Uterus (tissue), 4 donors: ENCODE measurements around the gene SETBP1. TPM values are rescaled to one million over a fixed set of nuclear protein-coding genes. Genes with fewer than 3 reads are reported as not detected.

Experiments used
- DNase-seq, 2 donors: peaks; one replicate each; pipeline ENCODE4 v3.0.0-alpha.2; 2019 to 2020
- H3K27ac ChIP-seq, 2 donors: fragments of 200-600 bp; sonication (generic); 1 replicate in 1 of 2; 2 replicates in 1 of 2; pipeline ENCODE4 v1.5.1; 2016 to 2018
- H3K27me3 ChIP-seq, 2 donors: fragments of 200-600 bp; sonication (generic); one replicate each; pipeline ENCODE4 v1.5.1; 2018 to 2019; ENCODE audit warnings: control low read depth in 1 of 2
- H3K36me3 ChIP-seq, 2 donors: fragments of 200-600 bp; sonication (generic); one replicate each; pipeline ENCODE4 v1.5.1; 2019; ENCODE audit warnings: control low read depth in 1 of 2
- H3K4me1 ChIP-seq, 2 donors: fragments of 200-600 bp; sonication (generic); one replicate each; pipeline ENCODE4 v1.5.1; 2018 to 2019; ENCODE audit warnings: control low read depth in 1 of 2
- H3K4me3 ChIP-seq, 2 donors: fragments of 200-600 bp; sonication (generic); 1 replicate in 1 of 2; 2 replicates in 1 of 2; pipeline ENCODE4 v1.5.1; 2018 to 2019; ENCODE audit warnings: mild to moderate bottlenecking in 1 of 2
- H3K9me3 ChIP-seq, 2 donors: fragments of 200-600 bp; sonication (generic); one replicate each; pipeline ENCODE4 v1.5.1; 2019; ENCODE audit warnings: control low read depth in 1 of 2
- CTCF ChIP-seq, 4 experiments: fragments of 200-600 bp in 2 of 4; fragments of 450-650 bp in 2 of 4; sonication (generic) in 2 of 4; IDR thresholded peaks; one replicate each; pipeline ENCODE4 v1.5.1; 2016 to 2019; ENCODE audit warnings: antibody characterized with exemption in 4 of 4, mild to moderate bottlenecking in 2 of 4, moderate library complexity in 1 of 4
- POLR2A ChIP-seq, 2 donors: fragments of 450-650 bp; IDR thresholded peaks; one replicate each; pipeline ENCODE4 v1.6.1; 2016; ENCODE audit warnings: antibody characterized with exemption in 2 of 2, mild to moderate bottlenecking in 1 of 2, moderate library complexity in 1 of 2
- intact Hi-C: fragments of 100-400 bp; cut with DNase I; formaldehyde crosslinking; loops from one replicate; pipeline ENCODE4 v1.15.1; 2023; ENCODE audit warnings: low total_unique reads
- total RNA-seq, 4 donors: library from RNA; depleted of rRNA in 3 of 4; stranded (reverse); fragments of >200 nt in 3 of 4; gene quantifications; one replicate each; pipeline versions ENCODE4 v1.1.0 to v1.2.4, GENCODE V29; 2014 to 2023
- donor health status: DM: yes; HTN: yes; CAD: no.

The SETBP1 gene
- total RNA-seq, 4 donors from 2014 or later: 16.8 to 74.0 (median 36.9) TPM

- intact Hi-C loops: no loop called here
- H3K27me3 ChIP-seq: no peaks in the 10 kb centered on the region
- DNase-seq: no peak
- no peak overlapping the region for H3K27ac ChIP-seq
- no peaks in the 10 kb centered on the region for H3K36me3 ChIP-seq
- no peaks in the 10 kb centered on the region for H3K9me3 ChIP-seq
- H3K4me1 ChIP-seq: no peaks in the 10 kb centered on the region
- H3K4me3 ChIP-seq: no peak overlapping the region
- no peak for TF ChIP-seq POLR2A (IDR thresholded peaks at IDR 0.05)
- TF ChIP-seq CTCF (IDR thresholded peaks at IDR 0.05): no peak
Measured at GRCh38 chr18:44850001-44850400, 169.3 kb downstream of the SETBP1 start.

- intact Hi-C loops: no loop called here
Measured at GRCh38 chr18:44851856-44852621, 171.4 kb downstream of the SETBP1 start.

GRCh38 chr18:44852818-44853217 is 172.1 kb downstream of the SETBP1 start:
- no peaks in the 10 kb centered on the region for H3K27me3 ChIP-seq
- no peaks in the 10 kb centered on the region for H3K9me3 ChIP-seq
- DNase-seq: no peak
- no peaks in the 10 kb centered on the region for H3K4me1 ChIP-seq
- H3K36me3 ChIP-seq: no peaks in the 10 kb centered on the region
- intact Hi-C loops: no loop called here
- H3K4me3 ChIP-seq: no peak overlapping the region
- H3K27ac ChIP-seq: peak overlapping the region; percentile 1 to 18
- no peak for TF ChIP-seq POLR2A (IDR thresholded peaks at IDR 0.05)
- TF ChIP-seq CTCF (IDR thresholded peaks at IDR 0.05): no peak

More at GRCh38 chr18:44851856-44852621, 171.4 kb downstream of the SETBP1 start:
- peak overlapping the region in 1 of 2 donors; percentile 18 for H3K27ac ChIP-seq
- H3K27me3 ChIP-seq: no peaks in the 10 kb centered on the region
- H3K9me3 ChIP-seq: no peaks in the 10 kb centered on the region
- no peak for TF ChIP-seq POLR2A (IDR thresholded peaks at IDR 0.05)
- no peak for TF ChIP-seq CTCF (IDR thresholded peaks at IDR 0.05)
- H3K4me1 ChIP-seq: no peaks in the 10 kb centered on the region
- no peak overlapping the region for H3K4me3 ChIP-seq
- DNase-seq: no peak
- no peaks in the 10 kb centered on the region for H3K36me3 ChIP-seq

- no peak for TF ChIP-seq POLR2A (IDR thresholded peaks at IDR 0.05)
- TF ChIP-seq CTCF (IDR thresholded peaks at IDR 0.05): no peak
- intact Hi-C loops: no loop called here
- no peaks in the 10 kb centered on the region for H3K36me3 ChIP-seq
- H3K27me3 ChIP-seq: no peaks in the 10 kb centered on the region
- H3K4me1 ChIP-seq: no peaks in the 10 kb centered on the region
- H3K9me3 ChIP-seq: no peaks in the 10 kb centered on the region
- no peak overlapping the region for H3K4me3 ChIP-seq
- no peak for DNase-seq
- H3K27ac ChIP-seq: peak overlapping the region; percentile 1 to 18
Measured at GRCh38 chr18:44853430-44853829, 172.7 kb downstream of the SETBP1 start.

- no peak for DNase-seq
- intact Hi-C loops: no loop called here
- H3K4me1 ChIP-seq: no peaks in the 10 kb centered on the region
- TF ChIP-seq POLR2A (IDR thresholded peaks at IDR 0.05) (no peak), CTCF (IDR thresholded peaks at IDR 0.05) (no peak)
- H3K4me3 ChIP-seq: no peak overlapping the region
- H3K9me3 ChIP-seq: no peaks in the 10 kb centered on the region
- no peak overlapping the region for H3K27ac ChIP-seq
- H3K36me3 ChIP-seq: no peaks in the 10 kb centered on the region
- H3K27me3 ChIP-seq: no peaks in the 10 kb centered on the region
Measured at GRCh38 chr18:44855681-44856080, 175.0 kb downstream of the SETBP1 start.
